Large intestine (tissue), 3 donors: ENCODE results near the gene ARHGAP33. TPM values are rescaled to one million over a fixed set of nuclear protein-coding genes. Genes with fewer than 3 reads are reported as not detected.
A peak's percentile ranks its signal among the peaks of the same experiment; 100 is the strongest.
"Not testable (repeated sequence)": the region's sequence is repeated elsewhere in the genome, so short reads cannot be mapped to it uniquely, and the experiment has no call there.

ENCODE experiments used
- DNase-seq, 2 donors: peaks; one replicate each; pipeline versions ENCODE4 v3.0.0 to v3.0.0-alpha.2; 2013
- H3K27ac ChIP-seq: one replicate; pipeline ENCODE4 v1.5.1; 2013; ENCODE audit warnings: low read length
- H3K27me3 ChIP-seq: 2 replicates; pipeline ENCODE4 v1.6.1; 2013; ENCODE audit warnings: low read length; ENCODE audit not compliant: control insufficient read depth, insufficient read depth
- H3K36me3 ChIP-seq: 2 replicates; pipeline ENCODE4 v1.6.1; 2013; ENCODE audit warnings: low read length; ENCODE audit not compliant: control insufficient read depth, insufficient read depth
- H3K4me1 ChIP-seq: one replicate; pipeline ENCODE4 v1.6.1; 2013; ENCODE audit warnings: low read length; ENCODE audit not compliant: control insufficient read depth, insufficient read depth
- H3K4me3 ChIP-seq: one replicate; pipeline ENCODE4 v1.5.1; 2013; ENCODE audit warnings: low read length
- H3K9me3 ChIP-seq: one replicate; pipeline ENCODE4 v1.6.1; 2013; ENCODE audit warnings: mild to moderate bottlenecking, low read depth, low read length, moderate library complexity; ENCODE audit not compliant: control insufficient read depth
- WGBS: methylation state at CpG from one replicate; pipeline ENCODE4 v1.1.5; 2013; ENCODE audit warnings: low lambda C conversion rate; ENCODE audit not compliant: insufficient coverage; 5-methylcytosine and 5-hydroxymethylcytosine counted together
- polyA plus RNA-seq: library from polyadenylated mRNA; unstranded; fragments of 120-200 nt; gene quantifications from one replicate; pipeline ENCODE4 v1.2.1, GENCODE V29; 2013

Gene ARHGAP33
- polyA plus RNA-seq, 1 donor, result 22.2 TPM

DNA sequence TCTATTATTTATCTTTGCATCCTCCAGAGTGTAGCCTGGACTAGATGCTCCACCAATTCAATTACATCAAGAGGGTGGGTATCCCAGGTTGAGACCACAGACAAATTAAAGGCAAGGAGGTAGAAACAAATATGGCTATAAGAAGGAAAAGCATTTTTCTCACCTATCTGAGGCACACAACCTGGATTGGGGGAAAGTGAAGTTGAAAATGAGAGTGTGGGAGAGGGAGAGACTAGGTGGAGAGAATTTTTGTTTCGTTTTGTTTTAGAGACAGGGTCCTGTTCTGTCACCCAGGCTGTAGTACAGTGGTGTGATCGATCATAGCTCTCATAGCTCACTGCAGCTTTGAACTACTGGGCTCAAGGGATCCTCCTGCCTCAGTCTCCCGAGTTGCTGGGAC is 43.1 kb downstream of the ARHGAP33 start:
- no peak overlapping the region for H3K4me3 ChIP-seq

DNA sequence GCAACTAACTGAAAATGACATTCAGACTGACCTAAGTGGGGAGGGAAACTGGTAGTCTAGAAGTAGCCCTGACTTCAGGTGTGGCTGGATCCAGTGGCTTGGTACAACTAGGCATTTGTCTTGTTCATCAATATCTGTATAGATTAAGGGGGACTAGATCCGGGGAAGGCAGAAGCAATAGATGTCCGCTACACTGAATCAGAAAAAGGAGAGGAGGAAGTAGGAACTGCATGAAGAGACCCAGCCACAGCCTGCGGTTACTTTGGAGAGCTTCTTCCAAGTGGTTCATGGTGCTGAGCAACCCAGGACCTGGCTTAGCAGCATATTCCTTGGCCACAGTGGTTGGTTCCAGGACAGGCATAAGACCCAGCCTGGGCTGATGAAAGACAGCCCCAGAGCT is 47.2 kb downstream of the ARHGAP33 start:
- Histone ChIP-seq H3K9me3 (no peaks in the 10 kb centered on the region), H3K4me1 (no peaks in the 10 kb centered on the region), H3K36me3 (no peaks in the 10 kb centered on the region), H3K27ac (no peak overlapping the region), H3K27me3 (peaks cover 8% of the 10 kb centered on the region), H3K4me3 (no peak overlapping the region)
- WGBS, result no CpG with 5 or more reads among the region's 3 CpGs
- DNase-seq, result no peak

More for the DNA sequence above, 43.1 kb downstream of the ARHGAP33 start:
- Histone ChIP-seq H3K27me3 (peaks cover 8% of the 10 kb centered on the region), H3K4me1 (no peaks in the 10 kb centered on the region), H3K9me3 (no peaks in the 10 kb centered on the region), H3K27ac (no peak overlapping the region), H3K36me3 (no peaks in the 10 kb centered on the region)
- DNase-seq, result no peak
- WGBS, result no CpG with 5 or more reads among the region's 3 CpGs

DNA sequence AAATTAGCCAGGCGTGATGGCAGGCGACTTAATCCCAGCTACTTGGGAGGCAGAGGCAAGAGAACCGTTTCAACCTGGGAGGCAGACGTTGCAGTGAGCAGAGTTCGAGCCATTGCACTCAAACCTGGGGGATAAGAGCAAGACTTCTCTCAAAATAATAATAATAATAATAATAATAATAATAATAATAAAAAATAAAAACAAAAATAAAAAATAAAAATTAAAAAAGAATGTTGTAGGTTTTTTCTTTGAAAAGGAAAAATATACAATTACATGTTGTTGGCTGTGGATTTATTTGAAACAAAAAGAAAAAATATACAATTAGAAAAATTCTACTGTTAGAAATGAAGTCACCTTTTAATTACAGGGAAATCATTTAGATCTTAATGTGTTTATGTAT is 48.8 kb downstream of the ARHGAP33 start:
- no peak for DNase-seq
- peaks cover 3% of the 10 kb centered on the region for H3K27me3 ChIP-seq
- H3K36me3 ChIP-seq, result no peaks in the 10 kb centered on the region
- H3K9me3 ChIP-seq, result no peaks in the 10 kb centered on the region
- no CpG with 5 or more reads among the region's 5 CpGs for WGBS
- no peaks in the 10 kb centered on the region for H3K4me1 ChIP-seq
- no peak overlapping the region for H3K4me3 ChIP-seq
- H3K27ac ChIP-seq, result no peak overlapping the region

DNA sequence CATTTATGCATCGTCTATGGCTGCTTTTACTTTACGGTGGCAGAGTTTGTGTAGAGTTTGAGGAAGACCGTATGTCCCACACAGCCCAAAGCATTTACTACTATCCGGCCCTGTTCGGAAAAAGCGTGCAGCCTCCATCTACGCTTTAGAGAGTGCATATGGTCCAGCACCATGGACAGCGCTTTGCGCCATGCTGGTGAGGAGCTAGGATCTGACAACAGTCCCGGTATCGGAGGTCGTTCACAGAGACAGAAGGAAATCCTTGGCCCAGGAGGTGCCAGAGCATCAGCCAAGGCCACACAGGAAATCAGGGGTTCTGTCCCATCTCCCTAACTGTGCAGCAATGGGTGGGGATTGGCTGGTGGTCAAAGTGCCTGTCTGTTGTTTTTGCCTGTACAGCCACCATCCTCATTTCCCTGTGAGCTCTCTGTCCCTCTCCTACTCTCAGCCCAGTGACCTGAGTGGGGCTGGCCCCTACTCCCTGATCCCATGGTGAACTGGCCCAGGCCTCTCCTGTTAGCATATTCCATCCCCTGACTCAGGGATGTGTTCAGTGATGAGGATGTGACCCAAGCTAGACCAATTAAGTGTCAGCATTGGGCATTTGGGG is 53.4 kb downstream of the ARHGAP33 start:
- no peaks in the 10 kb centered on the region for H3K4me1 ChIP-seq
- H3K27me3 ChIP-seq, result no peaks in the 10 kb centered on the region
- no peak overlapping the region for H3K4me3 ChIP-seq
- H3K9me3 ChIP-seq, result no peaks in the 10 kb centered on the region
- WGBS, result no CpG with 5 or more reads among the region's 12 CpGs
- no peak overlapping the region for H3K27ac ChIP-seq
- no peaks in the 10 kb centered on the region for H3K36me3 ChIP-seq
- peak; percentile 35 to 59 for DNase-seq

DNA sequence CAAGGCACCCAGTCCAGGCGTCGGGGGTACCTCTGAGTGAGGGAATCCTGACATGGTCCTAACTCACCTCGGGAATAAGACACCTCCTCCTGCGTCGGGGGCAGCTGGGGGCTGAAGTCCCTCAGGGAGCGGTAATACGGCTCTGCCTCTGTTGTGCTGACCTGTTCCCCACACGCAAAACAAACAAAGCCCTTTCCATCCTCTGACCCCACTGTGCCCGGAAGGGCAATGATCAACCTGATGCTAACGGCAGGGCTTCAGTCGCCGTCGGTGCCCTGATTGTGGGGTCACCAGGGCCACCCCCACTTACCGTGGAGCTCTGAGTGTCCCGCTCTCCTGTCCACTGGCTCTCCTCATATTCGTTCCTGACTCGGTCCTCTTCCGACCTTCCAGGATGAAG is 55.6 kb downstream of the ARHGAP33 start:
- H3K9me3 ChIP-seq, result no peaks in the 10 kb centered on the region
- no peaks in the 10 kb centered on the region for H3K36me3 ChIP-seq
- no peak for DNase-seq
- H3K27me3 ChIP-seq, result no peaks in the 10 kb centered on the region
- no peak overlapping the region for H3K4me3 ChIP-seq
- H3K27ac ChIP-seq, result no peak overlapping the region
- no peaks in the 10 kb centered on the region for H3K4me1 ChIP-seq
- no CpG with 5 or more reads among the region's 18 CpGs for WGBS

DNA sequence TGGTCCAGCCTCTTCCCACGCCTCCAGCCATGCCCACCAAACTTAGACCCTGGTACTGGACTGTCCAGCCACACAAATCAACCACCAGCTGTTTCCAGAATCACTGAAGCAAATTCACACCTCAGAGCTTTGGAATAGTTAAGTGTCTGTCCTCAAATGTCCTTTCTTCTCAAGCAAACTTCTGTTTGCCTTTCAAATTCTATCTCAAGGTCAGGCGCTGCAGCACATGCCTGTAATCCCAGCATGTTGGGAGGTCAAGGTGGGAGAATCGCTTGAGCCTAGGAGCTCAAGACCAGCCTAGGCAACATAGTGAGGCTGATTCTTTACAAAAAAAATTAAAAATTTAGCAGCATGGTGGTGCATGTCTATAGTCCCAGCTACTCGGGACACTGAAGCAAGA is 56.7 kb downstream of the ARHGAP33 start:
- Histone ChIP-seq H3K4me1 (no peaks in the 10 kb centered on the region), H3K36me3 (no peaks in the 10 kb centered on the region), H3K27ac (no peak overlapping the region), H3K9me3 (no peaks in the 10 kb centered on the region), H3K4me3 (no peak overlapping the region), H3K27me3 (peaks cover 4% of the 10 kb centered on the region)
- no CpG with 5 or more reads among the region's 4 CpGs for WGBS
- DNase-seq, result no peak

DNA sequence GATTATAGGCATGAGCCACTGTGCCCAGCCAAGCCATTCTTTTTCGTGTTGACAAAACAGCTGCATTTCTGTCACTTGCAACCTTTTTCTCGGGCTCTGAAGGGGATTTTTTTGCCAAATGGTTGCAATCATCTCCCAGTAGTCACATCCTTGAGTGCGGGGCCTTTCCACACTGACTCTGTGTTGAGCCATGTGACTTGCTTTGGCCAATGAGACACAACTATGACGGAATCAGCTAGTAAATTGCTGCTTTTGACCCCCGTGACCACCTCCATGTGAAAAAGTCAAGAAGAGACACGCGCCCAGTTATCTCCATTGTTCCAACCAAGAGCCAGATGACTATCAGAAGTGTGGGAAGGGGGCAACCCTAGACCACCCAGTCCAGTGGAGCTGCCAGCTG is 58.6 kb downstream of the ARHGAP33 start:
- no peaks in the 10 kb centered on the region for H3K4me1 ChIP-seq
- no peak overlapping the region for H3K4me3 ChIP-seq
- no CpG with 5 or more reads among the region's 7 CpGs for WGBS
- H3K36me3 ChIP-seq, result no peaks in the 10 kb centered on the region
- peaks cover 4% of the 10 kb centered on the region for H3K27me3 ChIP-seq
- no peak for DNase-seq
- no peaks in the 10 kb centered on the region for H3K9me3 ChIP-seq
- H3K27ac ChIP-seq, result no peak overlapping the region

DNA sequence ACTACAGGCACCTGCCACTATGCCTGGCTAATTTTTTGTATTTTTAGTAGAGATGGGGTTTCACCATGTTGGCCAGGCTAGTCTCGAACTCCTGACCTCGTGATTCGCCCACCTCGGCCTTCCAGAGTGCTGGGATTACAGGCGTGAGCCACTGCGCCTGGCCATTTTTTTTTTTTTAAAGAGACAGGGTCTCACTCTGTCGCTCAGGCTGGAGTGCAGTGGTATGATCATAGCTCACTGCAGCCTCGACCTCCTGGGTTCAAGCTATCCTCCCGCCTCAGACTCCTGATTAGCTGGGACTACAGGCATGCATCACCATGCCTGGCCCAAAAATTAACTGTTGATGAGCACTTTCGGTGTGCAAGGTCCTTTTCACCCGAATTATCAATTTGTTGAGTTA is 60.7 kb downstream of the ARHGAP33 start:
- not testable (repeated sequence) for H3K27ac ChIP-seq, DNase-seq, H3K4me1 ChIP-seq, H3K9me3 ChIP-seq, H3K36me3 ChIP-seq, H3K27me3 ChIP-seq, H3K4me3 ChIP-seq
- no CpG with 5 or more reads among the region's 11 CpGs for WGBS

Other genes starting within 250 kb of the ARHGAP33 start
- gene SBSN, start 247.3 kb upstream of the ARHGAP33 start, polyA plus RNA-seq, result not detected
- gene GAPDHS, start 242.1 kb upstream of the ARHGAP33 start, polyA plus RNA-seq, result not detected
- gene TMEM147, start 229.9 kb upstream of the ARHGAP33 start, polyA plus RNA-seq, result 89.6 TPM
- gene ATP4A, start 211.9 kb upstream of the ARHGAP33 start, polyA plus RNA-seq, result not detected
- not detected for gene PMIS2, start 189.4 kb upstream of the ARHGAP33 start, polyA plus RNA-seq
- gene HAUS5, start 162.8 kb upstream of the ARHGAP33 start, polyA plus RNA-seq, result 13.3 TPM
- gene RBM42, start 146.5 kb upstream of the ARHGAP33 start, polyA plus RNA-seq, result 56.9 TPM
- gene ETV2, start 133.8 kb upstream of the ARHGAP33 start, polyA plus RNA-seq, result 1.5 TPM
- gene COX6B1, start 127.2 kb upstream of the ARHGAP33 start, polyA plus RNA-seq, result 356 TPM
- 0.04 TPM for gene UPK1A, start 109.0 kb upstream of the ARHGAP33 start, polyA plus RNA-seq
- gene ZBTB32, start 71.0 kb upstream of the ARHGAP33 start, polyA plus RNA-seq, result 0.51 TPM
- gene KMT2B, start 57.6 kb upstream of the ARHGAP33 start, polyA plus RNA-seq, result 33.2 TPM
- gene IGFLR1, start 33.1 kb upstream of the ARHGAP33 start, polyA plus RNA-seq, result 3.8 TPM
- 31.2 TPM for gene U2AF1L4, start 30.1 kb upstream of the ARHGAP33 start, polyA plus RNA-seq
- 63.3 TPM for gene PSENEN, start 29.9 kb upstream of the ARHGAP33 start, polyA plus RNA-seq
- 11.3 TPM for gene LIN37, start 27.0 kb upstream of the ARHGAP33 start, polyA plus RNA-seq
- gene HSPB6, start 18.5 kb upstream of the ARHGAP33 start, polyA plus RNA-seq, result 50.2 TPM
- 16.3 TPM for gene PROSER3, start 17.4 kb upstream of the ARHGAP33 start, polyA plus RNA-seq
- 1.9 TPM for gene PRODH2, start 37.3 kb downstream of the ARHGAP33 start, polyA plus RNA-seq
- 3.2 TPM for gene NPHS1, start 76.9 kb downstream of the ARHGAP33 start, polyA plus RNA-seq
- 1.8 TPM for gene KIRREL2, start 81.3 kb downstream of the ARHGAP33 start, polyA plus RNA-seq
- 32.7 TPM for gene APLP1, start 93.0 kb downstream of the ARHGAP33 start, polyA plus RNA-seq
- gene NFKBID, start 125.0 kb downstream of the ARHGAP33 start, polyA plus RNA-seq, result 7.7 TPM
- 11.1 TPM for gene HCST, start 127.0 kb downstream of the ARHGAP33 start, polyA plus RNA-seq
- 41.8 TPM for gene TYROBP, start 132.7 kb downstream of the ARHGAP33 start, polyA plus RNA-seq
- gene LRFN3, start 160.8 kb downstream of the ARHGAP33 start, polyA plus RNA-seq, result 10.7 TPM
- gene SDHAF1, start 219.6 kb downstream of the ARHGAP33 start, polyA plus RNA-seq, result 23.4 TPM
- gene SYNE4, start 233.2 kb downstream of the ARHGAP33 start, polyA plus RNA-seq, result 9.8 TPM
- gene ALKBH6, start 238.6 kb downstream of the ARHGAP33 start, polyA plus RNA-seq, result 13.8 TPM